IPS-20b (cell line): ENCODE data around the gene FSTL1.
A peak's percentile ranks its signal among the peaks of the same experiment; 100 is the strongest.

ENCODE experiments used
- H3K27ac ChIP-seq: one replicate; pipeline ENCODE4 v1.5.1; 2013; ENCODE audit warnings: low read length
- H3K27me3 ChIP-seq: 2 replicates; pipeline ENCODE4 v1.6.1; 2013; ENCODE audit warnings: mild to moderate bottlenecking, low read length, inconsistent platforms; ENCODE audit not compliant: insufficient read depth
- H3K36me3 ChIP-seq: 2 replicates; pipeline ENCODE4 v1.6.1; 2013; ENCODE audit warnings: low read depth, mild to moderate bottlenecking, inconsistent platforms, low read length, moderate library complexity; ENCODE audit not compliant: insufficient read depth
- H3K4me1 ChIP-seq: 2 replicates; pipeline ENCODE4 v1.6.1; 2013; ENCODE audit warnings: mild to moderate bottlenecking, control low read depth, inconsistent platforms, low read length, moderate library complexity; ENCODE audit not compliant: insufficient read depth
- H3K4me3 ChIP-seq: 2 replicates; pipeline ENCODE4 v1.5.1; 2013; ENCODE audit warnings: mild to moderate bottlenecking, low read length, inconsistent platforms
- H3K9ac ChIP-seq: 2 replicates; pipeline ENCODE4 v1.6.1; 2013; ENCODE audit warnings: low read depth, mild to moderate bottlenecking, inconsistent platforms, low read length, moderate library complexity
- H3K9me3 ChIP-seq: 2 replicates; pipeline ENCODE4 v1.6.1; 2013; ENCODE audit warnings: mild to moderate bottlenecking, low read depth, low read length, inconsistent platforms; ENCODE audit not compliant: insufficient read depth

The FSTL1 gene

DNA sequence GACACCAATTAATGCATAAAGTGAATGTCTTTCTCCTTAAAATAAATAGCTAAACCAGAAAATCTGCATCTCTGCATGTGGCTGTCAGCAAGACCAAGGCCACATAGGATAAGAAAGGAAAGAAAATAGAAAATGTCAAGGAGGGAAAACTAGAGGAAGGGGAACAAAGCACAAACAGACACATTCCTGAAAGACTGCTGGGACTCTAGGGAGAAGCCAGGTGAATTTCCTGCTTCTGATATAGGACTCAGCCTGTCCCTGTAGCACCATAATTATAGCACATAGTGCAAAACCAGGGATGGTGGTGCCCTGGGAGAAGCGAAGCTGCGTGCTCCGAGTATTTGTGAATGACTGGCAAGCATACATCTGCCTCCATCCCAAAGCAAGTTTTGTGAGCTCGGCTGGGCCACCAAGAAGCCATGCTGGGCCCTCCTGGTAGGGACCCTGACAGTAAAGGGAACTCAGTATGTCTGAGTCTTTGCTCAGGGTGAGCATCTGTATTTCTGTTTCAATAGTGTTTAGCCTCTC lies 14.2 kb downstream of the FSTL1 start:
- H3K27me3 ChIP-seq = no peaks in the 10 kb centered on the region
- H3K27ac ChIP-seq = no peak overlapping the region
- no peaks in the 10 kb centered on the region for H3K9me3 ChIP-seq
- H3K4me3 ChIP-seq = no peak overlapping the region
- no peak overlapping the region for H3K9ac ChIP-seq
- peaks cover 64% of the 10 kb centered on the region for H3K36me3 ChIP-seq
- peaks cover 41% of the 10 kb centered on the region for H3K4me1 ChIP-seq

DNA sequence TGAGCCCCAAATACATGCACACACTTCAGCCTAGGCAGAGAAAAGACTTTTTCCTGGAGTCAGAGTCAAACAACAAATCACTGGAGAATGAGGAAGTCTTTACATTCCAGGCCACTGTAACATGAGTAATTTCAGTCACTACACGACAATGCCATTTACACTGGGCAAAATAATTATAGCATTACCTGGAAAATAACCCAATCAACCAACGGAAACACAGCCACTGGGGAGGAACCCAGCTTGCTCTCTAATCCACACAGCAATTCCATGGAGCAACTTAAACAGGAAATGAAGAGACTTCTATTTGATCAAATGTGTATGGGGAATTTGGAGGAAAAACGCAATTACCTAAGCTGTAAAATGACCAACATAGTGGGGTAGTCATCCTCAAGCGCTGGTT lies 15.2 kb downstream of the FSTL1 start:
- Histone ChIP-seq H3K9ac (no peak overlapping the region), H3K4me3 (no peak overlapping the region), H3K27ac (peak overlapping the region; percentile 47), H3K4me1 (peaks cover 41% of the 10 kb centered on the region), H3K9me3 (no peaks in the 10 kb centered on the region), H3K36me3 (peaks cover 62% of the 10 kb centered on the region), H3K27me3 (no peaks in the 10 kb centered on the region)

DNA sequence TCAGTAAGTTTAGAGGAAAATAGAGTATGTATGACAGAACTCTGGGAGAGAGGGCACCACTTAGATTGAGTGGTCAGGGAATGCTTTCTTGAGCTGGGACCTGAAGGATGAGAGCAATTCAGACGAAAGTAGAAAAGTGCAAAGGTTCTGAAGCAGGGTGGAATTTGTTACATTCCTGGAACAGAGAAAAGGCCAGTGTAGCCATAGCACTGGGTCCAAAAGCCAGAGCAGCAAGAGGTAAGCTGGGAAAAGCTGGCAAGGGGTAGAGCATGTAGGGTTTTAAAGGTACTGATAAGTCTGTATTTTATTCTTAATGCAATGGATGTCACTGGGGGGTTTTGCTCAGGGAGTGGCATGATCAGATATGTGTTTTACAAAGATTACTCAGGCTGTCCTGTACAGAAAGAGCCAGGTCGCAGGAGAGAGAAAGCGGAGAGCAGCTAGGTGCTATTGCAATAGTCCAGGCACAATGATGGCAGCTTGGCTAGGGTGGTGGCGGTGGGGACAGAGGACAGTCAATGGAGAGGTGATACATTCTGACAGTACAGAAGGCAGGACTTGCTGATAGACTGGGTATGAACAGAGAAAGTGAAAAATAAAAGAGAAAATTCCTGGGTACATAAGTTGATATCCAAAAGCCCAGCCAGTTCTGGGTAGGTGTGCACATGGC lies 17.0 kb downstream of the FSTL1 start:
- Histone ChIP-seq H3K36me3 (peaks cover 62% of the 10 kb centered on the region), H3K9ac (no peak overlapping the region), H3K4me1 (peaks cover 49% of the 10 kb centered on the region), H3K9me3 (no peaks in the 10 kb centered on the region), H3K27ac (no peak overlapping the region), H3K27me3 (no peaks in the 10 kb centered on the region), H3K4me3 (no peak overlapping the region)

DNA sequence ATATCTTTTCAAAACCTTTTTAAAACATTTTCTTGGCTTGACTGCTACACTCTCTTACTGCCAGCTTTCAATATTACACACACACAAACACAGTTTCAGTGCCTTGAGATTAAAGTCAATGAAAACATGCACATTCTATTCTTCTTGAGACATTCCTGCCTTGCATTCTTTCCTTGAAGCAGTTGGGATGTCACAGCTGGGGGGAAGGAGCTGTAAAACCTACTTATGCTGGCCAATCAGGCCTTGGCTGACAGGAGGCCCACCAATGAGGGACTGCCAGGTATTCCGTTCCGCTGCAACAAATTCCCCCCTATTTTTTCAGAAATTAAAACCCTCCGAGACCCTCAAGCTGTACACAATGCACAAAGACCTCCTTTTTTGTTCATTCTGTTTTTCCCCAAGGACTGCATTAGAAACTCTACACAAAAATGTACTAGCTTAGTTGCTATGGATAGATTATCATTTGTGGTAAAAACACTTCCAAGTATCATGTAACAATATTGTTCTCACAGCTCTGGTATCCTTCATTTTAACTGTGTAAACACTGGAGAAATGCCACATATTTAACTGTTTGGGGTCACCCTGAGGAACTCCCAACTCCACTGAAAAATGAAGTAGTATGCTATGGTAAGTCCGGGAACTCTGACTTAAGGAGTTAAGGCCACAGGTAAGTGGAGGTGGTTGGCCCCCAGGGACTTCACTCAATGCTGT lies 18.5 kb downstream of the FSTL1 start:
- H3K9me3 ChIP-seq = no peaks in the 10 kb centered on the region
- H3K36me3 ChIP-seq = peaks cover 60% of the 10 kb centered on the region
- no peak overlapping the region; the same call in 1 of the 2 replicates for H3K9ac ChIP-seq
- H3K4me1 ChIP-seq = peaks cover 45% of the 10 kb centered on the region
- no peaks in the 10 kb centered on the region for H3K27me3 ChIP-seq
- H3K27ac ChIP-seq = peak overlapping the region; percentile 69
- H3K4me3 ChIP-seq = no peak overlapping the region; the same call in 1 of the 2 replicates

GRCh38 chr3:120429921-120430361 lies 20.9 kb downstream of the FSTL1 start:
- Histone ChIP-seq H3K9ac (no peak overlapping the region), H3K27me3 (no peaks in the 10 kb centered on the region), H3K36me3 (peaks cover 60% of the 10 kb centered on the region), H3K27ac (no peak overlapping the region), H3K4me1 (peaks cover 26% of the 10 kb centered on the region), H3K4me3 (no peak overlapping the region), H3K9me3 (no peaks in the 10 kb centered on the region)

- Histone ChIP-seq H3K9ac (no peak overlapping the region), H3K27ac (no peak overlapping the region), H3K4me3 (no peak overlapping the region), H3K36me3 (peaks cover 51% of the 10 kb centered on the region), H3K4me1 (peaks cover 26% of the 10 kb centered on the region), H3K9me3 (no peaks in the 10 kb centered on the region), H3K27me3 (no peaks in the 10 kb centered on the region)
Observed at GRCh38 chr3:120428924-120429323, 21.9 kb downstream of the FSTL1 start.

DNA sequence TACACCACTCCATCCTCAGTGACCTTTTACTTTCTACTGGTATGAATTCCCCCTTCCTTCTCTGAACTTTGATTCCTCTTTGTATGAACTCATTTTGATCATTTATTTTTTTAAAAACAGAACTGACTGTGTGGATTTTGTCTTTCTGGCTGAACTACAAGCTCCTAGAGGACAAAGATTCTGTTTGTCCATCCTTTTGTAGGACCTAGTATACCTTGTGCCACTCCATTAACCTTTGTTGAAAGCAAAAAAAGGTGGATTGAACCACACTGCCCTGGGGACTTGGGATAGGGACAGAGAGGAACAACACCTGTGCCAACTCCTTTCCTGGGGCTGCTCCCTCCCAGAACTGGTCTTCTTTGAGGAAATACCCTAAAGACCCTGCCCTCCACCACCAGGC lies 23.6 kb downstream of the FSTL1 start:
- no peak overlapping the region for H3K4me3 ChIP-seq

GRCh38 chr3:120425572-120426250 lies 25.1 kb downstream of the FSTL1 start:
- peaks cover 12% of the 10 kb centered on the region for H3K4me1 ChIP-seq
- no peaks in the 10 kb centered on the region for H3K9me3 ChIP-seq
- no peaks in the 10 kb centered on the region for H3K27me3 ChIP-seq
- no peak overlapping the region for H3K27ac ChIP-seq
- peaks cover 47% of the 10 kb centered on the region for H3K36me3 ChIP-seq
- no peak overlapping the region for H3K9ac ChIP-seq
- H3K4me3 ChIP-seq = no peak overlapping the region

More for the DNA sequence above, 23.6 kb downstream of the FSTL1 start:
- peaks cover 57% of the 10 kb centered on the region for H3K36me3 ChIP-seq
- no peak overlapping the region for H3K9ac ChIP-seq
- no peak overlapping the region for H3K27ac ChIP-seq
- H3K27me3 ChIP-seq = no peaks in the 10 kb centered on the region
- peaks cover 13% of the 10 kb centered on the region for H3K4me1 ChIP-seq
- H3K9me3 ChIP-seq = no peaks in the 10 kb centered on the region

- H3K36me3 ChIP-seq = peaks cover 41% of the 10 kb centered on the region
- peaks cover 12% of the 10 kb centered on the region for H3K4me1 ChIP-seq
- no peak overlapping the region for H3K9ac ChIP-seq
- H3K27me3 ChIP-seq = no peaks in the 10 kb centered on the region
- H3K27ac ChIP-seq = no peak overlapping the region
- no peak overlapping the region for H3K4me3 ChIP-seq
- no peaks in the 10 kb centered on the region for H3K9me3 ChIP-seq
Observed at GRCh38 chr3:120424976-120425570, 25.7 kb downstream of the FSTL1 start.

- Histone ChIP-seq H3K4me1 (peaks cover 11% of the 10 kb centered on the region), H3K9me3 (no peaks in the 10 kb centered on the region), H3K27me3 (no peaks in the 10 kb centered on the region), H3K9ac (no peak overlapping the region), H3K36me3 (peaks cover 35% of the 10 kb centered on the region), H3K4me3 (no peak overlapping the region), H3K27ac (no peak overlapping the region)
Observed at GRCh38 chr3:120424506-120424905, 26.3 kb downstream of the FSTL1 start.

DNA sequence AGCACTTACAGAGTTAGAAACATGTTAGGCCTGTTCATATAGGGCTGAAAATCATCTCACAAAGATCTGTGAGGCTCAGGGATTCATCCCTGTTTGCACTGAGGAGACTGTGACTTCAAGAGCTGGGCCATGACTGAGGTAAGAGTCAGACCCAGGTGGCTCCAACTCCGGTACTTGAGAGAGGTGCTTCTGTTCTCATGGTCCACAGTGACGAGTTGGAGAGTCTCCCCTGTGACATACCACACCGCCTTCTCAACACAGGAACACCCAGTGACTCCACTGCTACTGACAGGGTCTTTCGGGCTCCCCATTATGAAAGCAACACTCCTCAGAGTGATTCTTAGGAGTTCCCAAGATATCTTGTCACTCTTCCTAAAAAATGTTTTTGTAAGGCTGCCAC lies 27.4 kb downstream of the FSTL1 start:
- H3K27me3 ChIP-seq = no peaks in the 10 kb centered on the region
- H3K4me3 ChIP-seq = no peak overlapping the region
- no peak overlapping the region for H3K27ac ChIP-seq
- H3K9ac ChIP-seq = no peak overlapping the region
- H3K36me3 ChIP-seq = peaks cover 25% of the 10 kb centered on the region
- peaks cover 8% of the 10 kb centered on the region; the same call in 1 of the 2 replicates for H3K4me1 ChIP-seq
- no peaks in the 10 kb centered on the region for H3K9me3 ChIP-seq
